Measurements from ENCODE around the gene GABRD.

The GABRD gene

GRCh38 chr1:2060535-2060934 lies 41.4 kb downstream of the GABRD start:
- TF ChIP-seq CTCF (conservative IDR thresholded peaks at IDR 0.05), result no peak
- no peak for TF ChIP-seq ZFX (IDR thresholded peaks at IDR 0.05)
- H3K27ac ChIP-seq, result no peak overlapping the region

GRCh38 chr1:2061065-2061778 lies 42.1 kb downstream of the GABRD start:
- TF ChIP-seq CTCF (conservative IDR thresholded peaks at IDR 0.05) (no peak), ZFX (IDR thresholded peaks at IDR 0.05) (no peak)
- no peak overlapping the region for H3K27ac ChIP-seq

- H3K27ac ChIP-seq, result no peak overlapping the region
- TF ChIP-seq ZFX (IDR thresholded peaks at IDR 0.05) (no peak), CTCF (conservative IDR thresholded peaks at IDR 0.05) (no peak)
Measured at GRCh38 chr1:2065699-2066098, 46.6 kb downstream of the GABRD start.

- TF ChIP-seq ZFX (IDR thresholded peaks at IDR 0.05), result no peak
- TF ChIP-seq CTCF (conservative IDR thresholded peaks at IDR 0.05), result no peak
- H3K27ac ChIP-seq, result no peak overlapping the region
Measured at GRCh38 chr1:2067393-2067792, 48.2 kb downstream of the GABRD start.

GRCh38 chr1:2067981-2068380 lies 48.8 kb downstream of the GABRD start:
- TF ChIP-seq CTCF (conservative IDR thresholded peaks at IDR 0.05) (no peak), ZFX (IDR thresholded peaks at IDR 0.05) (no peak)
- no peak overlapping the region for H3K27ac ChIP-seq

- TF ChIP-seq CTCF (conservative IDR thresholded peaks at IDR 0.05), result no peak
- TF ChIP-seq ZFX (IDR thresholded peaks at IDR 0.05), result no peak
- no peak overlapping the region for H3K27ac ChIP-seq
Measured at GRCh38 chr1:2068951-2069350, 49.8 kb downstream of the GABRD start.

- no peak overlapping the region for H3K27ac ChIP-seq
- TF ChIP-seq CTCF (conservative IDR thresholded peaks at IDR 0.05), result no peak
- TF ChIP-seq ZFX (IDR thresholded peaks at IDR 0.05), result no peak
Measured at GRCh38 chr1:2070016-2070415, 50.9 kb downstream of the GABRD start.
